ENCODE data around the gene EHMT1. TPM values are rescaled to one million over a fixed set of nuclear protein-coding genes. Genes with fewer than 3 reads are reported as not detected.

Gene EHMT1
- total and polyA plus RNA-seq, 2 of the 8 experiments (the other 6 are each of a cell fraction or from before 2014, with no cell fraction given), result 95.7 to 163 TPM

- TF ChIP-seq SP4 (IDR thresholded peaks at IDR 0.05; ENCODE audit: low read length) (no peak), TAF7 (optimal IDR thresholded peaks at IDR 0.05; ENCODE audit: borderline replicate concordance, low read depth, low read length) (no peak), MAX (IDR thresholded peaks at IDR 0.05) (no peak), PHF8 (conservative IDR thresholded peaks at IDR 0.05; ENCODE audit: low read depth, low read length) (no peak)
Measured at GRCh38 chr9:137853392-137853995, 234.7 kb downstream of the EHMT1 start (continued).

Data from H1 (cell line).